Measurements from ENCODE around the gene THRA. TPM values are rescaled to one million over a fixed set of nuclear protein-coding genes. Genes with fewer than 3 reads are reported as not detected.

The THRA gene
- total RNA-seq, 1 experiment from 2014 or later: 107 TPM

GRCh38 chr17:40087049-40087794 lies 24.5 kb downstream of the THRA start:
- intact Hi-C loops (cut with micrococcal nuclease; ENCODE audit: unreplicated experiment): loop anchor here (2.0 kb wide), 1 partner anchor 72 kb away; the partner anchor contains the start of gene CSF3
- BruUV-seq (replicated peaks): no TSS peak
- CTCF ChIA-PET: interaction anchor here (0.6 to 37.1 kb wide), 40 partner anchors 12 to 465 kb away, joined by 3 to 1006 read pairs (median 8); partner anchors contain the start of genes CASC3, CSF3, MED24 and NR1D1
- Mint-ChIP-seq H3K36me3 (ENCODE audit: insufficient read depth, unreplicated experiment) (peaks cover 10% of the 10 kb centered on the region), H3K27me3 (ENCODE audit: unreplicated experiment) (no peaks in the 10 kb centered on the region), H3K9me3 (ENCODE audit: low read depth, unreplicated experiment) (no peaks in the 10 kb centered on the region), H3K4me3 (ENCODE audit: low read depth, unreplicated experiment) (no peak overlapping the region), H3K4me1 (ENCODE audit: low read depth, unreplicated experiment) (no peaks in the 10 kb centered on the region), H3K27ac (ENCODE audit: unreplicated experiment) (no peak overlapping the region)
- no peak for DNase-seq
- TF ChIP-seq CTCF (IDR thresholded peaks at IDR 0.05; ENCODE audit: unreplicated experiment): no peak

GRCh38 chr17:40087903-40088718 lies 25.3 kb downstream of the THRA start:
- peaks cover 10% of the 10 kb centered on the region for H3K36me3 Mint-ChIP-seq (ENCODE audit: insufficient read depth, unreplicated experiment)
- no peak for TF ChIP-seq CTCF (IDR thresholded peaks at IDR 0.05; ENCODE audit: unreplicated experiment)
- H3K4me1 Mint-ChIP-seq (ENCODE audit: low read depth, unreplicated experiment): no peaks in the 10 kb centered on the region
- no peak overlapping the region for H3K27ac Mint-ChIP-seq (ENCODE audit: unreplicated experiment)
- no peak for DNase-seq
- intact Hi-C loops (cut with micrococcal nuclease; ENCODE audit: unreplicated experiment): loop anchor here (2.0 kb wide), 1 partner anchor 73 kb away; the partner anchor contains the start of gene CSF3
- BruUV-seq (replicated peaks): no TSS peak
- H3K9me3 Mint-ChIP-seq (ENCODE audit: low read depth, unreplicated experiment): no peaks in the 10 kb centered on the region
- CTCF ChIA-PET: interaction anchor here (0.5 to 4.7 kb wide), 10 partner anchors 8 to 200 kb away, joined by 3 to 48 read pairs (median 4); partner anchors contain the start of genes MED24 and NR1D1
- H3K4me3 Mint-ChIP-seq (ENCODE audit: low read depth, unreplicated experiment): no peak overlapping the region
- H3K27me3 Mint-ChIP-seq (ENCODE audit: unreplicated experiment): no peaks in the 10 kb centered on the region

- no peaks in the 10 kb centered on the region for H3K27me3 Mint-ChIP-seq (ENCODE audit: unreplicated experiment)
- DNase-seq: no peak
- no TSS peak for BruUV-seq (replicated peaks)
- CTCF ChIA-PET: interaction anchor here (0.5 to 7.0 kb wide), 20 partner anchors 8 to 539 kb away, joined by 3 to 48 read pairs (median 4); partner anchors contain the start of genes CSF3, MED24 and NR1D1
- intact Hi-C loops (cut with micrococcal nuclease; ENCODE audit: unreplicated experiment): no loop called here
- peaks cover 19% of the 10 kb centered on the region for H3K36me3 Mint-ChIP-seq (ENCODE audit: insufficient read depth, unreplicated experiment)
- H3K27ac Mint-ChIP-seq (ENCODE audit: unreplicated experiment): no peak overlapping the region
- H3K4me3 Mint-ChIP-seq (ENCODE audit: low read depth, unreplicated experiment): no peak overlapping the region
- H3K9me3 Mint-ChIP-seq (ENCODE audit: low read depth, unreplicated experiment): no peaks in the 10 kb centered on the region
- TF ChIP-seq CTCF (IDR thresholded peaks at IDR 0.05; ENCODE audit: unreplicated experiment): no peak
- no peaks in the 10 kb centered on the region for H3K4me1 Mint-ChIP-seq (ENCODE audit: low read depth, unreplicated experiment)
These were observed 26.5 kb downstream of the THRA start for GRCh38 chr17:40089077-40089895.

Data from Calu3 (cell line).